Suprapubic skin (tissue), 4 donors: Measurements from ENCODE around the gene C14orf132. TPM values are rescaled to one million over a fixed set of nuclear protein-coding genes. Genes with fewer than 3 reads are reported as not detected.

Source experiments
- DNase-seq, 2 donors: peaks; one replicate each; pipeline ENCODE4 v3.0.0-alpha.2; 2019; ENCODE audit warnings: low spot score in 2 of 2
- H3K27ac ChIP-seq: fragments of 200-600 bp; sonication (generic); one replicate; pipeline ENCODE4 v1.5.1; 2019
- H3K27me3 ChIP-seq: fragments of 200-600 bp; sonication (generic); one replicate; pipeline ENCODE4 v1.5.1; 2019
- H3K36me3 ChIP-seq: fragments of 200-600 bp; sonication (generic); one replicate; pipeline ENCODE4 v1.5.1; 2019
- H3K4me1 ChIP-seq: fragments of 200-600 bp; sonication (generic); one replicate; pipeline ENCODE4 v1.5.1; 2019
- H3K4me3 ChIP-seq: fragments of 200-600 bp; sonication (generic); one replicate; pipeline ENCODE4 v1.5.1; 2019; ENCODE audit warnings: mild to moderate bottlenecking
- H3K9me3 ChIP-seq: fragments of 200-600 bp; sonication (generic); one replicate; pipeline ENCODE4 v1.5.1; 2019
- CTCF ChIP-seq, 2 donors: fragments of 200-600 bp in 1 of 2; fragments of 450-650 bp in 1 of 2; sonication (generic) in 1 of 2; IDR thresholded peaks; one replicate each; pipeline ENCODE4 v1.5.1; 2016 to 2019; ENCODE audit warnings: antibody characterized with exemption in 2 of 2, mild to moderate bottlenecking in 1 of 2, moderate library complexity in 1 of 2
- EP300 ChIP-seq: sonication (generic); formaldehyde crosslinking; IDR thresholded peaks from one replicate; pipeline ENCODE4 v1.6.1; 2017; ENCODE audit warnings: antibody characterized with exemption
- POLR2A ChIP-seq, 2 donors: fragments of 450-650 bp; IDR thresholded peaks; one replicate each; pipeline ENCODE4 v1.6.1; 2017; ENCODE audit warnings: antibody characterized with exemption in 2 of 2, mild to moderate bottlenecking in 2 of 2, moderate library complexity in 2 of 2
- POLR2AphosphoS5 ChIP-seq, 3 donors: sonication (generic); formaldehyde crosslinking; IDR thresholded peaks; one replicate each; pipeline ENCODE4 v1.6.1; 2017; ENCODE audit warnings: antibody characterized with exemption in 3 of 3
- WGBS: methylation state at CpG from one replicate; pipeline ENCODE4 v1.1.5; 2018; 5-methylcytosine and 5-hydroxymethylcytosine counted together
- total RNA-seq, 4 donors: library from RNA; depleted of rRNA; stranded (reverse); fragments of >200 nt; gene quantifications; one replicate each; pipeline ENCODE4 v1.1.0, GENCODE V29; 2016

C14orf132 gene
- total RNA-seq, 4 donors from 2014 or later = 16.2 to 34.4 (median 27.9) TPM

GRCh38 chr14:96103075-96103474 lies 63.9 kb downstream of the C14orf132 start:
- no peaks in the 10 kb centered on the region for H3K27me3 ChIP-seq
- no peaks in the 10 kb centered on the region for H3K9me3 ChIP-seq
- DNase-seq = no peak
- H3K36me3 ChIP-seq = no peaks in the 10 kb centered on the region
- H3K4me1 ChIP-seq = peaks cover 33% of the 10 kb centered on the region
- WGBS = 82% methylated on average over 2 of the region's 2 CpGs
- H3K27ac ChIP-seq = no peak overlapping the region
- no peak for TF ChIP-seq POLR2AphosphoS5 (IDR thresholded peaks at IDR 0.05)
- no peak for TF ChIP-seq EP300
- no peak for TF ChIP-seq CTCF (IDR thresholded peaks at IDR 0.05)
- TF ChIP-seq POLR2A (IDR thresholded peaks at IDR 0.05) = no peak
- no peak overlapping the region for H3K4me3 ChIP-seq

GRCh38 chr14:96103560-96104460 lies 64.6 kb downstream of the C14orf132 start:
- WGBS = 100% methylated on average over 5 of the region's 6 CpGs
- Histone ChIP-seq H3K27ac (peak overlapping the region; percentile 43), H3K9me3 (no peaks in the 10 kb centered on the region), H3K36me3 (no peaks in the 10 kb centered on the region), H3K4me3 (no peak overlapping the region), H3K4me1 (peaks cover 33% of the 10 kb centered on the region), H3K27me3 (no peaks in the 10 kb centered on the region)
- DNase-seq = peak in 1 of 2 donors; percentile 55
- TF ChIP-seq EP300 (no peak), POLR2AphosphoS5 (IDR thresholded peaks at IDR 0.05) (no peak), POLR2A (IDR thresholded peaks at IDR 0.05) (no peak), CTCF (IDR thresholded peaks at IDR 0.05) (no peak)

GRCh38 chr14:96104469-96105057 lies 65.4 kb downstream of the C14orf132 start:
- Histone ChIP-seq H3K9me3 (no peaks in the 10 kb centered on the region), H3K4me3 (no peak overlapping the region), H3K27ac (peak overlapping the region; percentile 79), H3K4me1 (peaks cover 33% of the 10 kb centered on the region), H3K36me3 (no peaks in the 10 kb centered on the region), H3K27me3 (no peaks in the 10 kb centered on the region)
- DNase-seq = peak; percentile 93 to 94
- TF ChIP-seq EP300 (peak; percentile 74), CTCF (IDR thresholded peaks at IDR 0.05) (no peak), POLR2AphosphoS5 (IDR thresholded peaks at IDR 0.05) (peak; percentile 56 to 95 (median 87))
- WGBS = 65% methylated on average over 18 of the region's 19 CpGs

- H3K27me3 ChIP-seq = no peaks in the 10 kb centered on the region
- peak in 1 of 2 donors; percentile 75 for DNase-seq
- WGBS = 79% methylated on average over 11 of the region's 16 CpGs
- peak overlapping the region; percentile 79 for H3K27ac ChIP-seq
- peaks cover 31% of the 10 kb centered on the region for H3K4me1 ChIP-seq
- no peak overlapping the region for H3K4me3 ChIP-seq
- TF ChIP-seq CTCF (IDR thresholded peaks at IDR 0.05) = no peak
- no peak for TF ChIP-seq EP300
- no peak for TF ChIP-seq POLR2A (IDR thresholded peaks at IDR 0.05)
- no peaks in the 10 kb centered on the region for H3K36me3 ChIP-seq
- no peaks in the 10 kb centered on the region for H3K9me3 ChIP-seq
These were observed 66.1 kb downstream of the C14orf132 start for GRCh38 chr14:96105089-96105925.
